Measurements from ENCODE around the gene ZNF827. TPM values are rescaled to one million over a fixed set of nuclear protein-coding genes. Genes with fewer than 3 reads are reported as not detected.

Gene ZNF827
- total RNA-seq, 1 experiment from 2014 or later, result 5.3 TPM

GRCh38 chr4:145820407-145820806 is 118.2 kb downstream of the ZNF827 start:
- ChIA-PET POLR2A (no interaction called here), CTCF (no interaction called here)
- Mint-ChIP-seq H3K4me3 (ENCODE audit: unreplicated experiment) (no peak overlapping the region), H3K27me3 (ENCODE audit: insufficient read depth, unreplicated experiment) (no peaks in the 10 kb centered on the region), H3K9me3 (ENCODE audit: unreplicated experiment) (no peaks in the 10 kb centered on the region), H3K27ac (ENCODE audit: unreplicated experiment) (no peak overlapping the region), H3K36me3 (ENCODE audit: insufficient read depth, unreplicated experiment) (no peaks in the 10 kb centered on the region), H3K4me1 (ENCODE audit: low read depth, unreplicated experiment) (no peaks in the 10 kb centered on the region)
- Histone ChIP-seq H3K36me3 (ENCODE audit: control insufficient read depth, insufficient read depth, low read length) (no peaks in the 10 kb centered on the region), H3K4me1 (no peaks in the 10 kb centered on the region), H3K4me3 (ENCODE audit: low read depth, low read length) (no peak overlapping the region), H3K9me3 (no peaks in the 10 kb centered on the region), H3K27me3 (replicated peaks; ENCODE audit: control insufficient read depth, insufficient read depth, low read length) (no peaks in the 10 kb centered on the region)
- intact Hi-C loops (cut with micrococcal nuclease; ENCODE audit: unreplicated experiment), result no loop called here
- DNase-seq, result no peak
- BruUV-seq (replicated peaks), result no TSS peak
- no peak for TF ChIP-seq CTCF (IDR thresholded peaks at IDR 0.05; ENCODE audit: insufficient read depth in 1 of 2, low read depth in 1 of 2, low read length in 1 of 2, severe bottlenecking in 1 of 2, unreplicated experiment in 1 of 2)

- intact Hi-C loops (cut with micrococcal nuclease; ENCODE audit: unreplicated experiment), result no loop called here
- Mint-ChIP-seq H3K4me3 (ENCODE audit: unreplicated experiment) (no peak overlapping the region), H3K27ac (ENCODE audit: unreplicated experiment) (no peak overlapping the region), H3K4me1 (ENCODE audit: low read depth, unreplicated experiment) (no peaks in the 10 kb centered on the region), H3K36me3 (ENCODE audit: insufficient read depth, unreplicated experiment) (no peaks in the 10 kb centered on the region), H3K27me3 (ENCODE audit: insufficient read depth, unreplicated experiment) (no peaks in the 10 kb centered on the region), H3K9me3 (ENCODE audit: unreplicated experiment) (no peaks in the 10 kb centered on the region)
- no peak for TF ChIP-seq CTCF (IDR thresholded peaks at IDR 0.05; ENCODE audit: insufficient read depth in 1 of 2, low read depth in 1 of 2, low read length in 1 of 2, severe bottlenecking in 1 of 2, unreplicated experiment in 1 of 2)
- no peaks in the 10 kb centered on the region for H3K9me3 ChIP-seq
- H3K4me1 ChIP-seq, result no peaks in the 10 kb centered on the region
- no peaks in the 10 kb centered on the region for H3K36me3 ChIP-seq (ENCODE audit: control insufficient read depth, insufficient read depth, low read length)
- no TSS peak for BruUV-seq (replicated peaks)
- no peaks in the 10 kb centered on the region for H3K27me3 ChIP-seq (replicated peaks; ENCODE audit: control insufficient read depth, insufficient read depth, low read length)
- no peak overlapping the region for H3K4me3 ChIP-seq (ENCODE audit: low read depth, low read length)
- CTCF ChIA-PET, result no interaction called here
- no peak for DNase-seq
- POLR2A ChIA-PET, result no interaction called here
These were observed 118.8 kb downstream of the ZNF827 start for GRCh38 chr4:145819853-145820181.

GRCh38 chr4:145819101-145819852 is 119.3 kb downstream of the ZNF827 start:
- intact Hi-C loops (cut with micrococcal nuclease; ENCODE audit: unreplicated experiment), result no loop called here
- no peaks in the 10 kb centered on the region for H3K36me3 ChIP-seq (ENCODE audit: control insufficient read depth, insufficient read depth, low read length)

More at GRCh38 chr4:145819101-145819852, 119.3 kb downstream of the ZNF827 start:
- TF ChIP-seq CTCF (IDR thresholded peaks at IDR 0.05; ENCODE audit: insufficient read depth in 1 of 2, low read depth in 1 of 2, low read length in 1 of 2, severe bottlenecking in 1 of 2, unreplicated experiment in 1 of 2), result no peak
- H3K4me1 ChIP-seq, result no peaks in the 10 kb centered on the region
- ChIA-PET POLR2A (no interaction called here), CTCF (no interaction called here)
- H3K36me3 Mint-ChIP-seq (ENCODE audit: insufficient read depth, unreplicated experiment), result no peaks in the 10 kb centered on the region
- H3K27ac Mint-ChIP-seq (ENCODE audit: unreplicated experiment), result no peak overlapping the region
- no peaks in the 10 kb centered on the region for H3K27me3 Mint-ChIP-seq (ENCODE audit: insufficient read depth, unreplicated experiment)
- H3K27me3 ChIP-seq (replicated peaks; ENCODE audit: control insufficient read depth, insufficient read depth, low read length), result no peaks in the 10 kb centered on the region
- no peak for DNase-seq
- no peak overlapping the region for H3K4me3 ChIP-seq (ENCODE audit: low read depth, low read length)
- H3K9me3 Mint-ChIP-seq (ENCODE audit: unreplicated experiment), result no peaks in the 10 kb centered on the region
- H3K4me3 Mint-ChIP-seq (ENCODE audit: unreplicated experiment), result no peak overlapping the region
- no peaks in the 10 kb centered on the region for H3K9me3 ChIP-seq
- BruUV-seq (replicated peaks), result no TSS peak
- no peaks in the 10 kb centered on the region for H3K4me1 Mint-ChIP-seq (ENCODE audit: low read depth, unreplicated experiment)
